Ammon's horn (tissue), 1 donor: Measurements from ENCODE around the gene DNAI4.
"Not testable (repeated sequence)": the region's sequence is repeated elsewhere in the genome, so short reads cannot be mapped to it uniquely, and the experiment has no call there.

Experiments used
- DNase-seq: peaks from one replicate; pipeline ENCODE4 v3.0.0-alpha.2; 2016; ENCODE audit warnings: low spot score

Gene DNAI4

DNA sequence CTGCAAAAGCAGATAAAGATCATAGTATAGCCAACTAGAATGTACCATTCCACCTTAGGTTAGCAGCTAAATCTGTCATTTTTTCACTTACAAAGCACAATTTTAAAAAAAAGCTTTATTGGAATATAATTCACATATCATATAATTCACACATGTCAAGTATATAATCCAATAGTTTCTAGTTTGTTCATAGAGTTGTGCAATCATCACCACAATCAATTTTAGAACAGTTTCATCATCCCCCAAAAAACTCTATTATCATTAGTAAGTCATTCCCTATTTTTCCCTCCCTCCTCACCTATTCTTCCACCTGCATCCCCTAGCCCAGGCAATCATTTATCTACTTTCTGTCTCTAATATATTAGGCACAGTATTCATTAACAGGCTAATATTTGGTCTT, 91.5 kb downstream of the DNAI4 start:
- no peak for DNase-seq

- DNase-seq: no peak
These were observed 93.0 kb downstream of the DNAI4 start for GRCh38 chr1:66831529-66832239.

- no peak for DNase-seq
These were observed 99.9 kb downstream of the DNAI4 start for GRCh38 chr1:66824771-66825170.

GRCh38 chr1:66809736-66810326, 114.8 kb downstream of the DNAI4 start:
- no peak for DNase-seq

GRCh38 chr1:66809245-66809644, 115.4 kb downstream of the DNAI4 start:
- no peak for DNase-seq

DNA sequence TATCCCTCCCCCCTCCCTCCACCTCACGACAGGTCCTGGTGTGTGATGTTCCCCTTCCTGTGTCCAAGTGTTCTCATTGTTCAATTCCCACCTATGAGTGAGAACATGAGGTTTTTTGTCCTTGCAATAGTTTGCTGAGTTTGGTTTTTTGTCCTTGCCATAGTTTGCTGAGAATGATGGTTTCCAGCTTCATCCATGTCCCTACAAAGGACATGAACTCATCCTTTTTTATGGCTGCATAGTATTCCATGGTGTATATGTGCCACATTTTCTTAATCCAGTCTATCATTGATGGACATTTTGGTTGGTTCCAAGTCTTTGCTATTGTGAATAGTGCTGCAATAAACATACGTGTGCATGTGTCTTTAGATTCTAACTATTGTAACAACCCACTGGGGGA, 128.8 kb downstream of the DNAI4 start:
- not testable (repeated sequence) for DNase-seq

DNA sequence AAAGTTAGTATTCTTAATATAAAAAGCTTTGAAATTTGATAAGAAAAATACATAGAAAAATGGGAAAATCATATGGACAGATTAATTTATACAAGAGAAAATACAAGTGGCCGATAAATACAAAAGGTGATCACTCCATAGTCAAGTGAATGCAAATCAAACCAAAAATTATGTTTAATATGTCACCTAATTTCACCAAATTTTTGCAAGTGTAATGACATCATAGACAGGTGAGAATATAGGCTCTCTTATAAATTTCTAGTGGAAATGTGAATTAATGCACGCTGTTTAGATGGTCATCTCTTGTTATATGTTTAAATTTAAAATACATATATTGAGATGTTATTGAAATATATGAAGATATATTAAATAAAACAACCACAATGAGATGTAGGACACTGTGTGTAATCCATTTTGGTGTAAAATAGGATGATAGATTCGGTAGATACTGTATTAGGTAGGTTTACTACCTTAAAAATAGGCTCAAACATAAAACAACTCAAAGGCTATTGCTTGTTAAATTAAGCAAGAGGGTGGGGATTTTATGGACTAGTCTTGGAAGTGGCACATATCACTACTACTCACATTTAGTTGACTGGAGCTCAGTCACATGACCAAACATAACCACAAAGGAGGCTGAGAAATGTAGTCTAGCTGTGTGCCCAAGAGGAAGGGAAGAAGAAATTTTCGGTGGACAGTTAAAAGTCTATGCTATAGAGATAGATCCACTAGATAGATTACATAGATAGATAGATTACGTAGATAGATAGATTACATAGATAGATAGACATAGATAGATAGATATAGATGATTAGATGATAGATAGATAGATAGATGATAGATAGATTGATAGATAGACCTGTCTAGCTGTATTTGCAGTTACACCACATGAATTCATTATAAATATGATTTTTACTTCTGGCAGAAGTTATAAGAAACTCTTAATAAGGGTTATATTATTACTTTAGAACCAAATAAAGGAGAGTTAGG, 132.7 kb downstream of the DNAI4 start:
- DNase-seq: no peak

DNA sequence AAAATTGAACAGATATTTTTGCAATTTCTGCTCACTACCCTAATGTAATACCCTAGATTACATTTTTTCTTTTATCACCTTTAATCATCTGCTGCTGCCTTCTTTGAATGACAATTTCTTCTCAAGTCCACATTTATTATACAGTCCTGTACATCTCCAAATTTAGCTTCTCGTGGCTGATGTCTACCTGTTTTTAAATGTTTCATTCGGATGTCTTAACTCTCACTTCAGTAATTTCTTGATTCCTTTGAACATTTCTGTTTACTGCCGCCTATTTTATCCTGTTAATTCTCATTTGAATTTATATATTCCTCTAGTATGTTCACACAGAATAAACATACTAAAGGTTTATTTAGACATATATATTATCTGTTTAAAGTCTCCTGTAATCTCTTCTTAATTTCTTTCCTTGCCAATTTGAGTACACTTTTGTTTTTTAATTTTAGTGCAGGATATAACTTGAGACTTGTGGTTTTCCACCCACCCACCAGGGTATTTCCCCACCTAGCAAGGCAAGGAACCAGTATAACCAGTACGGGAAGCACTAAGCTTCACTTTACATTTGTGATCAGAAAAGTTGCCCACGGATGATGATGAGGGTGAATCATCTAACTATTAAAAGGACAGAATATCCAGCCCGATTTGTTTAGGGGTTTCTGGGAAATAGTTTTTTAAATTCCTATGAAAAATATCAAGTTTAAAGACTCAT, 136.3 kb downstream of the DNAI4 start:
- no peak for DNase-seq

DNA sequence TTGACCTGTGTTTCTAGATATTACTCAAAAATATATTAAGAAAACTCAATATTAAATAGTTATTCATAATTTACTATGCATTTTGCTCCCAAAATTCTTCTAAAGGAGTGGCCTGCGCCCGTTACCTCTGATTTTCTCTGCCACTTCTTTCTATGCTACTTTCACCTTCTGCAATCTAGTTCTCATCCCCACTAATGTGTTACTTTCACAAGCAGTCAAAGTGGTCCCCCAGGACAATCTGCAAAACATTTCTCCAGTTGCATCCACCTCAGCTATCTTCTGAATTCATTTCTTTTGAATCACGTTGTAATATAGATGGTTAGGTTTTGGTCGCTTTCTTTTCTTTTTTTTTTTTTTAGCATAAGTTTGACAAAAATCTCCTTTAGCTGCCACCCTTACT, 137.0 kb downstream of the DNAI4 start:
- DNase-seq: no peak

DNA sequence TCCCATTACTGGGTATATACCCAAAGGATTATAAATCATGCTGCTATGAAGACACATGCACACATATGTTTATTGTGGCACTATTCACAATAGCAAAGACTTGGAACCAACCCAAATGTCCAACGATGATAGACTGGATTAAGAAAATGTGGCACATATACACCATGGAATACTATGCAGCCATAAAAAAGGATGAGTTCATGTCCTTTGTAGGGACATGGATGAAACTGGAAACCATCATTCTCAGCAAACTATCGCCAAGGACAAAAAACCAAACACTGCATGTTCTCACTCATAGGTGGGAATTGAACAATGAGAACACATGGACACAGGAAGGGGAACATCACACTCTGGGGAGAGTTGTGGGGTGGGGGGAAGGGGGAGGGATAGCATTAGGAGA, 138.9 kb downstream of the DNAI4 start:
- not testable (repeated sequence) for DNase-seq

DNA sequence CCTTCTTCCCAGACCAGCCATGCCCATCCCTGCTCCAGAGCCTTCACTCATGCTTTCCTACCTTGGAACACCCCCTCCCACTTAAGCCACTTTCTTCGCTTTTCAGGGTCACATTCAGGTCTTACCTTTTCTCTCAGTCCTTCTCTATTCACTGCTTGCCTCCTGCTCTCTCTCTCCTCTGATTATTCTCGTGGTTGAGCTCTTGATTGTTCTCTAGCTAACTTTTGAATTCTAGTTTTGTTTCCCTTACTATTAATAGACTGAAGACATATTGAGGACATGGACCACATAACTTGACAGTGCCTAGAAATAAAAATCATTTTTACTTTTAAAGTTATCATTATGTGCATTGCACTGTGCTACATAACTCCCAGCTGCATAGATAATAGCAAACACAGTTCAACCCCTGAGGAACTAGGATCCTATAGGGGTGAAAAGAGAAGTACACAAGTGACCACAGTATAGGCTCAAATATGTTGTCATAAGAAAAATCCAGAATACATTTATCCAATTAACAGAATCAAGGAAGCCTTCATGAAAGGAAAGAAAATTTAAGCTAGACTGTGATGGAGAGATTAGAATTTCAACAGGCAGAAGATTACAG, 145.1 kb downstream of the DNAI4 start:
- no peak for DNase-seq

DNA sequence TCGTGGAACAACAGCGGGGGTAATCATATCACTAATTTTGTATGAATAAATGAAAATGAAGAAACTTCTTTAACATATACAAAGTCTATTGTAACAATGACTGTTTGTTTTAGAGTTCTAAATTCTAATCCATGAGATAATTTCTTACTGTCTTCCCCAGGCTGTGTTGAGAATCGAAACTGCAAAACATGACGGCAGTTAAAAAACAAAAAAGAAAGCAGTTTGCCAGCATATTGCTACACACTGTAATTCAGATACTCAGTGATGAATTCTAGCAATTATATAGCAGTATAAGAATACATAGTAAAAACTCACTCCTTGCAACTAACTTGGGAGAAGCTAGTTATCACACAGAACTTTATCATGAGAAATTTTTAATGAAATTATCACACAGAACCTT, 145.7 kb downstream of the DNAI4 start:
- DNase-seq: no peak

DNA sequence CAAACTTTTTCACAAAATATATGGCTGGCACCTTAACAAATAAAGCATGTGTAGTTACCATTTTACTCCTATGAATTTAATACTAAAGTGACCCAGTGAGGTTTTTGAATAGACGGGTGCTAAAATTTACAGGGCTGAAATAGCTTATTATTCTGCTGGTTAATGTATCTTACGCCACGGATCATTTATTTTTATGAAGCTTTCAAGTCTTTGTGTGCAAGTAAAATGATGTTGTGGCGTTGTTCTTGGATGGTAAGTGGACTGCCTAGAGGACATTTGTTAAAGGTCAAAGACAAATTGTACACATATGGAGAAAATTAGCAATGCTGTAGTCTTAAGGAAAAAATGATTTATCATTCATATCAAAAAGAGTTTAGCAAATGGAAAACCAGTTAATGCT, 146.4 kb downstream of the DNAI4 start:
- no peak for DNase-seq

DNA sequence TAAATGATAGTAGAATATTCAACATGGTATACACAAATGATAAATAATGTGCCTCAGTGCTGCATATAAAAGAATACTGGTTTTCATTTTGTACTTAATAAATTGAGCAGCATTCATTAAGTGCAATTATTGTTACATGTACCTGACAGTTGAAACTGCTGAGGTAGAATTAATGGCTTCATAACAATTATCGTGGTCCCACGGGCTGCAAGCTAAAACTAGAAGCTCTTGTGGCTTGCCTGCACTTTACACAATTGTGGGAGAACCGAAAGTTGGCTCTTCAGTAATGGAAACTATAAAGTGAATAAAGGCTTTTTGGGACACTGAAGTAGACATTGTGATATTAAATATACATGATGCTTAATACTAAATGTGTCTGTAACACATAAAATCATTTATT, 146.8 kb downstream of the DNAI4 start:
- DNase-seq: no peak

- DNase-seq: no peak
These were observed 149.0 kb downstream of the DNAI4 start for GRCh38 chr1:66775646-66776045.

GRCh38 chr1:66774438-66774837, 150.2 kb downstream of the DNAI4 start:
- DNase-seq: no peak

GRCh38 chr1:66773227-66773626, 151.4 kb downstream of the DNAI4 start:
- DNase-seq: no peak

DNA sequence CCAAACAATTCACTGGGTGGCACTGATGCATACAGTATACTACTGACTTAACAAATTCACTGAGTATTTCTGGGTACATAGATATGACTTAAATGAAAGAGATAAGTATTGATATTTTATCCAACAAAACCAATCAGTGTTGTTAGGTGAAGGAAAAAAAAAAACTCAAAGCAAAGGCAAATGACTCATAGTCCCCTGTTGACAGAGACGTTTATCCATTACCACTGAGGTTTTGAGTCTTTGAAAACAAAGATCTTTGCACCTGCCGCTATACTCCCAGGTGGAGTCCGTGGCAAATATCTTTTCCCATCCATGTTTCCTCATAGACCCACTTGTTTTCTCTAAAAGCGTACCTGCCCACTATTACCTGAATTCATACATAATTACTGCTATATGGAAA, 154.0 kb downstream of the DNAI4 start:
- DNase-seq: no peak

DNA sequence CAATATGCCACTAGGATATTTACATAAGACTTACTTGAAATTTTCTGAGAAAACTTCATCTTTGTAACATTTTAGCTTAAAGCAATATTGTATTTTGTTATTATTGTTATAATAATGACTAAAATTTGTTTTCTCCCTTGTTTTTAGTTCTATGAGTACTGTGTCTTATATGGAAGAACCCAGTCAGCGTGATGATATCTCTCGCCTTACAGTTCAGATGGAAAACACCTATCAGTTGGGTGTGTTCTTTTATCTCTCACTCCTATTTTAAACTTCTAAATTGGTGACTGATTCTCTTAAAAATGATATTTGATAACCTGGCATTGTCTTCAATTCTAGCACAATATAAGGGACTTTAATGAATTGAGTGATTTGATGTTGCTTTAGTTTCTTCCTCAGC, 154.4 kb downstream of the DNAI4 start:
- no peak for DNase-seq

DNA sequence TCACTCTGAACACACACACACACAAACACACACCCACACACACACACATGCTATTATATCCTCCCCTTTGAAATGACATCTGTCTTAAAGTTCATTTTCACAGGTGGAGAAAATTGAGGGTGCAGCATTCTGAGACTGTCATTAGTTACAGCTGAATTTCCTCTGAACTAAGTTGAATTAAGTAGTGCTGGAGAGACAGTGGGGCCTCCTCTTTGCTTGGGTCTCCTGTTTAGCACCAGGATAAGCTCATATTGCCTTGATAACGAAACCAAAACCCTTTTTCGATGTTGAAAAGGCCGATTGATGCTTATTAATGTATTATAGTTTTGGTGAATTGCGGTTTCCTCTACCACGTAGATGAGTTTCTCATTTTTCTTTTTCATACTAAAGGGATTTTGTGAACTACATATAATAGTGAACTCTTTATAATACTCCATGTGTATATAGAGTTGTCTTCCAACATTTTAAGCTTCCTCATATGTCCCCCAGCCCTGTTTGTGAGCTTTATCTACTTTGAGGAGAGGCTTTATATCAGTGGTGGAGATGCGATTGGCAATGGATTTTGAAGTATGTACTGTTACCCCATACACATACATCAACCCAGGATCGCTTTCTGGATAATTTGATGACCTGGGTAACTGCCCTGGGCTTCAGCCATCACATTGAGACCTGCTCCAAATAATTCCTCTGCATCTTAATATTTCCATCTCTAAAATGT, 155.0 kb downstream of the DNAI4 start:
- DNase-seq: no peak

- no peak for DNase-seq
These were observed 155.7 kb downstream of the DNAI4 start for GRCh38 chr1:66768965-66769364.
